OCI-LY1 (cell line): ENCODE results near the gene EPAS1.

Source experiments
- H2AFZ ChIP-seq: fragments of 200-600 bp; sonication (generic), shearing (Covaris generic); 2 replicates; pipeline ENCODE4 v1.6.0; 2014; ENCODE audit warnings: antibody characterized with exemption, mild to moderate bottlenecking, low read length
- H3F3A ChIP-seq: fragments of 200-600 bp; sonication (generic), shearing (Covaris generic); 2 replicates; pipeline ENCODE4 v1.6.0; 2014; ENCODE audit warnings: mild to moderate bottlenecking, antibody characterized with exemption, low read length, moderate library complexity; ENCODE audit not compliant: insufficient read depth
- H3K27ac ChIP-seq: fragments of 200-600 bp; sonication (generic); 2 replicates; pipeline ENCODE4 v1.5.1; 2014; ENCODE audit warnings: low read length, mixed run types, mild to moderate bottlenecking, low read depth; ENCODE audit not compliant: poor library complexity, severe bottlenecking
- H3K27me3 ChIP-seq: fragments of 200-600 bp; sonication (generic); 2 replicates; pipeline ENCODE4 v1.6.0; 2014; ENCODE audit warnings: antibody characterized with exemption, mild to moderate bottlenecking, low read length, moderate library complexity; ENCODE audit not compliant: insufficient read depth
- H3K36me3 ChIP-seq: fragments of 200-600 bp; sonication (generic); 2 replicates; pipeline ENCODE4 v1.6.1; 2014; ENCODE audit warnings: mild to moderate bottlenecking, antibody characterized with exemption, low read length, moderate library complexity, mixed read lengths; ENCODE audit not compliant: insufficient read depth
- H3K4me1 ChIP-seq: fragments of 200-600 bp; sonication (generic); 2 replicates; pipeline ENCODE4 v1.5.1; 2014; ENCODE audit warnings: mild to moderate bottlenecking, low read length, moderate library complexity; ENCODE audit not compliant: insufficient read depth, severe bottlenecking
- H3K4me2 ChIP-seq: fragments of 200-600 bp; sonication (generic), shearing (Covaris generic); 2 replicates; pipeline ENCODE4 v1.6.1; 2014; ENCODE audit warnings: low read length
- H3K4me3 ChIP-seq: fragments of 200-600 bp; sonication (generic); 2 replicates; pipeline ENCODE4 v1.5.1; 2014; ENCODE audit warnings: low read length, low read depth, mild to moderate bottlenecking, mixed read lengths; ENCODE audit not compliant: poor library complexity, severe bottlenecking
- H3K79me2 ChIP-seq: fragments of 200-600 bp; shearing (Covaris generic); 2 replicates; pipeline ENCODE4 v1.6.1; 2016; ENCODE audit warnings: mixed run types, low read length, mixed read lengths; ENCODE audit not compliant: insufficient read depth
- H3K9ac ChIP-seq: fragments of 200-600 bp; sonication (generic), shearing (Covaris generic); 2 replicates; pipeline ENCODE4 v1.6.1; 2014; ENCODE audit warnings: mild to moderate bottlenecking, low read length, mixed read lengths
- H3K9me2 ChIP-seq: fragments of 200-600 bp; sonication (generic), shearing (Covaris generic); 2 replicates; pipeline ENCODE4 v1.6.1; 2014; ENCODE audit warnings: low read depth, mild to moderate bottlenecking, low read length, mixed read lengths
- H3K9me3 ChIP-seq: fragments of 200-600 bp; shearing (Covaris generic); 2 replicates; pipeline ENCODE4 v1.6.1; 2014; ENCODE audit warnings: low read length, mixed read lengths
- H4K20me1 ChIP-seq: fragments of 200-600 bp; sonication (generic), shearing (Covaris generic); 2 replicates; pipeline ENCODE4 v1.6.0; 2016; ENCODE audit warnings: mild to moderate bottlenecking, low read length; ENCODE audit not compliant: insufficient read depth
- EZH2 ChIP-seq: fragments of 200-600 bp; sonication (generic), shearing (Covaris generic); IDR thresholded peaks from 2 replicates; pipeline ENCODE4 v1.8.0; 2017; ENCODE audit warnings: borderline replicate concordance, mixed run types, mild to moderate bottlenecking, antibody characterized with exemption, low read length, moderate library complexity, mixed read lengths
- TF ChIP-seq, protein P1 (sequence below): fragments of 200-600 bp; sonication (generic), shearing (Covaris generic); IDR thresholded peaks from 2 replicates; pipeline ENCODE4 v1.5.1; 2017; ENCODE audit warnings: mild to moderate bottlenecking, antibody characterized with exemption, low read length, moderate library complexity, mixed read lengths

The EPAS1 gene

DNA sequence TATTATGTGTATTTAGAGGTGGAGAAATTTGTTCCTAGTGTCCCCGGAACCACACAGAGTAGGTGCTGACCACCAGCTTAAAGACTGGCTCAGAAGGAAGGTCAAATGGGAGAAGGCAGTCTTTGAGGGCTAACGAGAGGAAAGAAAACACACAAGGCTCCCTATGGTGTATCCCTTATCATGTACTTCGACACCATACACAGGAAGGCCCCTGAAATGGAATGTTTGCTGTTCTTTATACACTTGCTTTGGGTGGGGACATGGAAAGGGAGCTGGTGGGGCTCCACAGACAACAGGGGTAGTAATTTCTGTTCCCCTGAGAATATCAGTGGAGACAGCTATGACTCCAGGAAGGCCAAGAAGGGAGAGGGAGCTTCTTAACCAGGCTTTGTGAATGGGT, 6.0 kb downstream of the EPAS1 start:
- Histone ChIP-seq H3K27me3 (no peaks in the 10 kb centered on the region), H3F3A (no peaks in the 10 kb centered on the region), H3K9me2 (no peaks in the 10 kb centered on the region), H3K4me2 (no peak overlapping the region), H2AFZ (no peak overlapping the region), H3K9ac (no peak overlapping the region), H3K9me3 (no peaks in the 10 kb centered on the region), H3K36me3 (no peaks in the 10 kb centered on the region), H3K79me2 (no peaks in the 10 kb centered on the region), H4K20me1 (no peaks in the 10 kb centered on the region), H3K27ac (no peak overlapping the region), H3K4me3 (no peak overlapping the region), H3K4me1 (no peaks in the 10 kb centered on the region)
- TF ChIP-seq, protein P1, sequence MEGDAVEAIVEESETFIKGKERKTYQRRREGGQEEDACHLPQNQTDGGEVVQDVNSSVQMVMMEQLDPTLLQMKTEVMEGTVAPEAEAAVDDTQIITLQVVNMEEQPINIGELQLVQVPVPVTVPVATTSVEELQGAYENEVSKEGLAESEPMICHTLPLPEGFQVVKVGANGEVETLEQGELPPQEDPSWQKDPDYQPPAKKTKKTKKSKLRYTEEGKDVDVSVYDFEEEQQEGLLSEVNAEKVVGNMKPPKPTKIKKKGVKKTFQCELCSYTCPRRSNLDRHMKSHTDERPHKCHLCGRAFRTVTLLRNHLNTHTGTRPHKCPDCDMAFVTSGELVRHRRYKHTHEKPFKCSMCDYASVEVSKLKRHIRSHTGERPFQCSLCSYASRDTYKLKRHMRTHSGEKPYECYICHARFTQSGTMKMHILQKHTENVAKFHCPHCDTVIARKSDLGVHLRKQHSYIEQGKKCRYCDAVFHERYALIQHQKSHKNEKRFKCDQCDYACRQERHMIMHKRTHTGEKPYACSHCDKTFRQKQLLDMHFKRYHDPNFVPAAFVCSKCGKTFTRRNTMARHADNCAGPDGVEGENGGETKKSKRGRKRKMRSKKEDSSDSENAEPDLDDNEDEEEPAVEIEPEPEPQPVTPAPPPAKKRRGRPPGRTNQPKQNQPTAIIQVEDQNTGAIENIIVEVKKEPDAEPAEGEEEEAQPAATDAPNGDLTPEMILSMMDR: no peak
- no peak for TF ChIP-seq EZH2

DNA sequence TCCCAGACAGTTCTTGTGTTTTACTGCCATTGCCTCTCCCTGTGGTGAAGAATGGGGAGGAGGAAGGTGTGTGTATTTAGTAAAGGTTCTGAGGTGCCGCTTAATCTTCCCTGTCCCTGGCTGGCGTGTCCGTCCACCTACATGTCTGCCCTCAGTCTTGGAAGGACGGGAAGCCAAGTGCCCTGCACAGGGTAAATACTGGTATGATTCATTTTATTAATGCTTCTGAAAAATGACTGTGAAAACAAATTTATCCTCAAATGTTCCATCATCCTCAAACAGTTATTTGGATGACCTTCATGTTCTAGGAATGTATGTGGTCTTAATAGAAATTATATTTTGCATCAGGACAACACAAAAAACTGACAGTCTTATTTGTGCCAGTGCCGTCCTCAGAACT, 6.6 kb downstream of the EPAS1 start:
- Histone ChIP-seq H3K27me3 (no peaks in the 10 kb centered on the region), H3F3A (no peaks in the 10 kb centered on the region), H3K4me2 (no peak overlapping the region), H3K27ac (no peak overlapping the region), H3K9ac (no peak overlapping the region), H3K36me3 (no peaks in the 10 kb centered on the region), H3K9me2 (no peaks in the 10 kb centered on the region), H3K9me3 (no peaks in the 10 kb centered on the region), H4K20me1 (no peaks in the 10 kb centered on the region), H3K4me1 (no peaks in the 10 kb centered on the region), H3K4me3 (no peak overlapping the region), H3K79me2 (no peaks in the 10 kb centered on the region), H2AFZ (no peak overlapping the region)
- TF ChIP-seq, protein P1: no peak
- no peak for TF ChIP-seq EZH2

DNA sequence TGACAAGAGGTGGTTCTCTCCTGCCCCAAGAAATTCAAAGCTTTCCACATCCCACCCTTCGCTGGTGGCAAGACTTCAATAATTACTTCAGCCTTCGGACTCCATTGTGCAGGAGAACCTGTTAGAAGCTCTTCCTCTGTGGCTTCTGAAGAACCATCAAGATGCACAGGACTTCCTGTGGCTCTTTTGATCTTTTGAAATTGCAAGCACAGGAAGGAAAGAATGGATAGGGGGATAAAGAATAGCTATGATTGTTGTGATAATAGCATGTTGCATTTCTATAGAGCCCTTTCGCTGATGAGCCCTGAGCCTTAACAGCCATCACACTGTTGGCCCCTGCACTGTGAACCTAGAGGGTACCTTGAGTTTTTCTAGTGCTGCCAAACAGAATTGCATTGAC, 7.4 kb downstream of the EPAS1 start:
- no peaks in the 10 kb centered on the region for H3K9me3 ChIP-seq
- H3K9me2 ChIP-seq: no peaks in the 10 kb centered on the region
- no peak overlapping the region for H2AFZ ChIP-seq
- no peaks in the 10 kb centered on the region for H3F3A ChIP-seq
- no peaks in the 10 kb centered on the region for H4K20me1 ChIP-seq
- TF ChIP-seq, protein P1: no peak
- TF ChIP-seq EZH2: no peak
- no peaks in the 10 kb centered on the region for H3K36me3 ChIP-seq
- no peak overlapping the region for H3K9ac ChIP-seq
- H3K27ac ChIP-seq: no peak overlapping the region
- H3K79me2 ChIP-seq: no peaks in the 10 kb centered on the region
- H3K4me3 ChIP-seq: no peak overlapping the region
- H3K4me2 ChIP-seq: no peak overlapping the region
- no peaks in the 10 kb centered on the region for H3K4me1 ChIP-seq
- H3K27me3 ChIP-seq: no peaks in the 10 kb centered on the region
